ENCODE data around the gene INO80. TPM values are rescaled to one million over a fixed set of nuclear protein-coding genes. Genes with fewer than 3 reads are reported as not detected.

INO80 gene
- total and polyA plus RNA-seq, 12 donors = 4.8 to 14.8 (median 11.7) TPM

GRCh38 chr15:40930430-40931299 is 185.4 kb downstream of the INO80 start:
- peak overlapping the region; percentile 55 to 96 (median 74) for H3K4me3 ChIP-seq
- intact Hi-C loops (cut with DNase I) = loop anchor here in 5 of 10 donors (1.0 to 2.0 kb wide), 2 partner anchors 23 to 24 kb away; no protein-coding TSS in a partner anchor
- peaks cover 15 to 90% (median 68%) of the 10 kb centered on the region in 9 donors for H3K4me1 ChIP-seq
- WGBS, 2 donors = 0 to 1% methylated on average over 46 of the region's 46 CpGs
- no peaks in the 10 kb centered on the region for H3K9me3 ChIP-seq
- peaks cover 0 to 47% (median 8%) of the 10 kb centered on the region in 9 donors for H3K36me3 ChIP-seq
- peak; percentile 78 to 88 for DNase-seq
- peak; percentile 50 to 82 (median 68) for ATAC-seq
- peak; percentile 26 to 73 (median 51) for TF ChIP-seq CTCF (IDR thresholded peaks at IDR 0.05)
- H3K27ac ChIP-seq = peak overlapping the region; percentile 77 to 96 (median 83)
- H3K27me3 ChIP-seq = peaks cover 5 to 77% (median 33%) of the 10 kb centered on the region in 7 donors

GRCh38 chr15:40929660-40930429 is 186.2 kb downstream of the INO80 start:
- WGBS, 2 donors = 1% methylated on average over 49 to 56 of the region's 56 CpGs
- intact Hi-C loops (cut with DNase I) = loop anchor here in 6 of 10 donors (1.0 to 2.0 kb wide), 2 partner anchors 23 kb away; no protein-coding TSS in a partner anchor
- ATAC-seq (peak; percentile 25 to 48 (median 30)), DNase-seq (peak in 1 of 2 donors; percentile 62)
- no peaks in the 10 kb centered on the region for H3K9me3 ChIP-seq
- no peak for TF ChIP-seq CTCF (IDR thresholded peaks at IDR 0.05)
- peak overlapping the region; percentile 55 to 96 (median 74) for H3K4me3 ChIP-seq
- H3K36me3 ChIP-seq = peaks cover 0 to 39% (median 0%) of the 10 kb centered on the region in 9 donors
- peaks cover 5 to 85% (median 33%) of the 10 kb centered on the region in 7 donors for H3K27me3 ChIP-seq
- H3K4me1 ChIP-seq = peaks cover 15 to 85% (median 68%) of the 10 kb centered on the region in 9 donors
- peak overlapping the region; percentile 77 to 96 (median 83) for H3K27ac ChIP-seq

Other genes with a start within 250 kb of the INO80 start
- not detected for gene RHOV, start 242.0 kb downstream of the INO80 start, total RNA-seq
- under 1 TPM in 1 of 2 donors, not detected in 1; 0.03 TPM for gene RHOV, start 242.0 kb downstream of the INO80 start, polyA plus RNA-seq
- 10 to 100 TPM; 16.0 to 25.0 (median 21.5) TPM for gene VPS18, start 221.8 kb downstream of the INO80 start, total RNA-seq
- 10 to 100 TPM; 10.5 to 12.2 TPM for gene VPS18, start 221.8 kb downstream of the INO80 start, polyA plus RNA-seq
- gene DLL4, start 186.9 kb downstream of the INO80 start, total RNA-seq = 10 to 100 TPM in 8 of 10 donors, 1 to 10 TPM in 2; 6.5 to 24.8 (median 16.6) TPM
- 10 to 100 TPM in 1 of 2 donors, 1 to 10 TPM in 1; 8.7 to 10.2 TPM for gene DLL4, start 186.9 kb downstream of the INO80 start, polyA plus RNA-seq
- 1 to 10 TPM in 7 of 10 donors, under 1 TPM in 3; 0.31 to 4.8 (median 1.7) TPM for gene CHAC1, start 162.8 kb downstream of the INO80 start, total RNA-seq
- gene CHAC1, start 162.8 kb downstream of the INO80 start, polyA plus RNA-seq = 1 to 10 TPM; 1.7 to 7.6 TPM
- gene EXD1, start 114.5 kb upstream of the INO80 start, total RNA-seq = not detected
- not detected for gene EXD1, start 114.5 kb upstream of the INO80 start, polyA plus RNA-seq
- gene CHP1, start 115.0 kb upstream of the INO80 start, total RNA-seq = 100 to 1,000 TPM in 9 of 10 donors, 10 to 100 TPM in 1; 86.5 to 133 (median 120) TPM
- 10 to 100 TPM; 22.5 to 93.1 TPM for gene CHP1, start 115.0 kb upstream of the INO80 start, polyA plus RNA-seq
- 1 to 10 TPM in 1 of 10 donors, under 1 TPM in 4, not detected in 5; 0.18 to 1.0 (median 0.23) TPM for gene OIP5, start 216.3 kb upstream of the INO80 start, total RNA-seq
- under 1 TPM in 1 of 2 donors, not detected in 1; 0.33 TPM for gene OIP5, start 216.3 kb upstream of the INO80 start, polyA plus RNA-seq
- 10 to 100 TPM in 1 of 10 donors, 1 to 10 TPM in 6, under 1 TPM in 3; 0.81 to 16.6 (median 1.6) TPM for gene NUSAP1, start 216.6 kb upstream of the INO80 start, total RNA-seq
- under 1 TPM; 0.66 to 0.74 TPM for gene NUSAP1, start 216.6 kb upstream of the INO80 start, polyA plus RNA-seq